Keratinocyte (primary cell): ENCODE results near the gene MIA2. TPM values are rescaled to one million over a fixed set of nuclear protein-coding genes. Genes with fewer than 3 reads are reported as not detected.

Experiments used
- DNase-seq: peaks from one replicate; pipeline ENCODE4 v3.0.0-alpha.2; 2011; ENCODE audit warnings: low read depth, missing footprints, low spot score
- FAIRE-seq: peaks from 2 replicates; lab custom pipeline; 2011; peaks lifted over from hg19 to GRCh38; lab: Jason Lieb, UNC
- H2AFZ ChIP-seq: 2 replicates; pipeline ENCODE4 v1.6.0; 2012; ENCODE audit warnings: low read length, control low read depth, inconsistent platforms; ENCODE audit not compliant: control insufficient read depth
- H3K27ac ChIP-seq: 2 replicates; pipeline ENCODE4 v1.5.1; 2011; ENCODE audit warnings: low read length; ENCODE audit not compliant: control insufficient read depth, insufficient read depth
- H3K27me3 ChIP-seq: 3 replicates; pipeline ENCODE4 v1.6.0; 2011; ENCODE audit warnings: low read length; ENCODE audit not compliant: control insufficient read depth, insufficient read depth; ENCODE audit errors: extremely low read depth
- H3K36me3 ChIP-seq, 2 experiments: 2 replicates in 1 of 2; 3 replicates in 1 of 2; pipeline ENCODE4 v1.5.1; 2011; ENCODE audit warnings: low read length in 2 of 2, mild to moderate bottlenecking in 1 of 2; ENCODE audit not compliant: control insufficient read depth in 2 of 2, insufficient read depth in 2 of 2; ENCODE audit errors: extremely low read depth in 1 of 2
- H3K4me1 ChIP-seq: 3 replicates; pipeline ENCODE4 v1.5.1; 2011; ENCODE audit warnings: low read length; ENCODE audit not compliant: control insufficient read depth, insufficient read depth; ENCODE audit errors: extremely low read depth
- H3K4me2 ChIP-seq: 3 replicates; pipeline ENCODE4 v1.6.0; 2011; ENCODE audit warnings: low read depth, low read length; ENCODE audit not compliant: control insufficient read depth, insufficient read depth; ENCODE audit errors: extremely low read depth
- H3K4me3 ChIP-seq, 3 experiments: fragments of 200-600 bp in 1 of 3; sonication (generic) in 1 of 3; 2 replicates in 2 of 3; 3 replicates in 1 of 3; pipeline ENCODE4 v1.5.1; 2011 to 2016; ENCODE audit warnings: low read length in 3 of 3, mild to moderate bottlenecking in 3 of 3, control low read depth in 2 of 3, inconsistent platforms in 1 of 3, low read depth in 1 of 3, mixed read lengths in 1 of 3, mixed run types in 1 of 3, moderate library complexity in 1 of 3; ENCODE audit not compliant: control insufficient read depth in 2 of 3, insufficient read depth in 2 of 3; ENCODE audit errors: extremely low read depth in 1 of 3
- H3K79me2 ChIP-seq: 2 replicates; pipeline ENCODE4 v1.6.0; 2012; ENCODE audit warnings: low read length; ENCODE audit not compliant: control insufficient read depth, insufficient read depth
- H3K9ac ChIP-seq: 3 replicates; pipeline ENCODE4 v1.6.0; 2011; ENCODE audit warnings: low read length; ENCODE audit not compliant: control insufficient read depth, insufficient read depth; ENCODE audit errors: extremely low read depth
- H3K9me1 ChIP-seq: 3 replicates; pipeline ENCODE4 v1.6.0; 2011; ENCODE audit warnings: low read length; ENCODE audit not compliant: control insufficient read depth, insufficient read depth; ENCODE audit errors: extremely low read depth
- H3K9me3 ChIP-seq: 2 replicates; pipeline ENCODE4 v1.5.1; 2012; ENCODE audit warnings: low read depth, low read length; ENCODE audit not compliant: control insufficient read depth
- H4K20me1 ChIP-seq: 3 replicates; pipeline ENCODE4 v1.6.0; 2011; ENCODE audit warnings: low read length; ENCODE audit not compliant: control insufficient read depth, insufficient read depth; ENCODE audit errors: extremely low read depth
- EZH2 ChIP-seq: IDR thresholded peaks from one replicate; pipeline ENCODE4 v1.6.1; 2012; ENCODE audit warnings: inconsistent platforms, mild to moderate bottlenecking, low read length, moderate library complexity
- dilution Hi-C: fragments of 300-500 bp; cut with MboI; formaldehyde crosslinking; loops from one replicate; pipeline ENCODE4 v1.7.0; 2020; ENCODE audit warnings: low sequenced_read_pairs; ENCODE audit not compliant: extremely low pct_ligation_motif_present
- polyA plus RNA-seq, 5 experiments: library from polyadenylated mRNA; depleted of rRNA in 3 of 5; stranded (reverse) in 3 of 5; stranded (forward) in 1 of 5; unstranded in 1 of 5; fragments of >200 nt; gene quantifications; 1 replicate in 1 of 5; 2 replicates in 3 of 5; 3 replicates in 1 of 5; pipeline versions ENCODE4 v1.2.1 to v1.2.3, GENCODE V29; 2011 to 2012; ENCODE audit warnings: missing spikeins in 2 of 5, low read depth in 1 of 5, low replicate concordance in 1 of 5
- TF ChIP-seq, protein P1 (sequence below), 3 experiments: IDR thresholded peaks in 1 of 3; conservative IDR thresholded peaks in 1 of 3; optimal IDR thresholded peaks in 1 of 3; 2 replicates in 2 of 3; 3 replicates in 1 of 3; pipeline versions ENCODE3 to v1.5.1; 2011; ENCODE audit warnings: low read length in 3 of 3, mild to moderate bottlenecking in 3 of 3, moderate library complexity in 2 of 3, control low read depth in 1 of 3, inconsistent platforms in 1 of 3; ENCODE audit not compliant: insufficient read depth in 2 of 3; ENCODE audit errors: extremely low read depth in 1 of 3

Gene MIA2
- polyA plus RNA-seq, 1 donor (not counting 4 experiments of a cell fraction or from before 2014, with no cell fraction given), result 21.9 TPM

DNA sequence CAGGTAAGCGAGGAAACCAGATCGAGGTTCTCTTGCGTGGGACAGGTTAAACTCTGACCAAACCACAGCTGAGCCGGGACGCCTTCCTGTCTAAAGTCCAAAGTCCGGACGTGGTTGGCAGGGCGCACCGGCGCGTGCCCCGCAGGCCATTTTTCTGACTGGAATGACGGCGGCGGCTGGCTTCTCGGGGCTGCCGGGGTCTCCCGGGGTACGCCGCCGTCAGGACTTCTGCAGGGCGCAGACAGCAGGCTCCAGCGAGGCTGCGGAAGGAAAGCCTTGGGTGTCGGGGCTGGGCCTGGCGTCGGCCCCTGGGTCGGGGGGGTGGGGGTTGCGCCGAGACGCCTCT lies 32.8 kb downstream of the MIA2 start:
- H2AFZ ChIP-seq, result peak overlapping the region; percentile 92
- H3K27me3 ChIP-seq, result no peaks in the 10 kb centered on the region
- H3K4me3 ChIP-seq, result peak overlapping the region; percentile 57 to 96 (median 94)
- peak overlapping the region; percentile 99 for H3K27ac ChIP-seq
- H3K79me2 ChIP-seq, result peaks cover 41% of the 10 kb centered on the region
- H3K36me3 ChIP-seq, result no peaks in the 10 kb centered on the region
- no peaks in the 10 kb centered on the region for H3K9me1 ChIP-seq
- H3K9ac ChIP-seq, result peak overlapping the region; percentile 99
- DNase-seq (no peak), FAIRE-seq (no peak)
- no peak for TF ChIP-seq EZH2
- TF ChIP-seq, protein P1, sequence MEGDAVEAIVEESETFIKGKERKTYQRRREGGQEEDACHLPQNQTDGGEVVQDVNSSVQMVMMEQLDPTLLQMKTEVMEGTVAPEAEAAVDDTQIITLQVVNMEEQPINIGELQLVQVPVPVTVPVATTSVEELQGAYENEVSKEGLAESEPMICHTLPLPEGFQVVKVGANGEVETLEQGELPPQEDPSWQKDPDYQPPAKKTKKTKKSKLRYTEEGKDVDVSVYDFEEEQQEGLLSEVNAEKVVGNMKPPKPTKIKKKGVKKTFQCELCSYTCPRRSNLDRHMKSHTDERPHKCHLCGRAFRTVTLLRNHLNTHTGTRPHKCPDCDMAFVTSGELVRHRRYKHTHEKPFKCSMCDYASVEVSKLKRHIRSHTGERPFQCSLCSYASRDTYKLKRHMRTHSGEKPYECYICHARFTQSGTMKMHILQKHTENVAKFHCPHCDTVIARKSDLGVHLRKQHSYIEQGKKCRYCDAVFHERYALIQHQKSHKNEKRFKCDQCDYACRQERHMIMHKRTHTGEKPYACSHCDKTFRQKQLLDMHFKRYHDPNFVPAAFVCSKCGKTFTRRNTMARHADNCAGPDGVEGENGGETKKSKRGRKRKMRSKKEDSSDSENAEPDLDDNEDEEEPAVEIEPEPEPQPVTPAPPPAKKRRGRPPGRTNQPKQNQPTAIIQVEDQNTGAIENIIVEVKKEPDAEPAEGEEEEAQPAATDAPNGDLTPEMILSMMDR (optimal IDR thresholded peaks at IDR 0.05 in 1 of 3, IDR thresholded peaks at IDR 0.05 in 1 of 3, conservative IDR thresholded peaks at IDR 0.05 in 1 of 3; ENCODE audit: extremely low read depth in 1 of 3, insufficient read depth in 2 of 3, low read length in 3 of 3), result no peak
- H3K4me1 ChIP-seq, result peaks cover 23% of the 10 kb centered on the region
- peaks cover 3% of the 10 kb centered on the region for H4K20me1 ChIP-seq
- no peaks in the 10 kb centered on the region for H3K9me3 ChIP-seq
- dilution Hi-C loops, result no loop called here
- H3K4me2 ChIP-seq, result peak overlapping the region; percentile 92

- Histone ChIP-seq H4K20me1 (peaks cover 3% of the 10 kb centered on the region), H3K4me1 (peaks cover 23% of the 10 kb centered on the region), H3K9me3 (no peaks in the 10 kb centered on the region), H3K27ac (peak overlapping the region; percentile 99), H3K27me3 (no peaks in the 10 kb centered on the region), H3K36me3 (no peaks in the 10 kb centered on the region), H3K9me1 (no peaks in the 10 kb centered on the region), H3K79me2 (peaks cover 46% of the 10 kb centered on the region), H3K4me2 (peak overlapping the region; percentile 92), H3K9ac (peak overlapping the region; percentile 99), H2AFZ (peak overlapping the region; percentile 92), H3K4me3 (peak overlapping the region; percentile 57 to 96 (median 94))
- dilution Hi-C loops, result no loop called here
- DNase-seq (no peak), FAIRE-seq (no peak)
- TF ChIP-seq, protein P1 (optimal IDR thresholded peaks at IDR 0.05 in 1 of 3, IDR thresholded peaks at IDR 0.05 in 1 of 3, conservative IDR thresholded peaks at IDR 0.05 in 1 of 3; ENCODE audit: extremely low read depth in 1 of 3, insufficient read depth in 2 of 3, low read length in 3 of 3), result no peak
- TF ChIP-seq EZH2, result no peak
Observed at GRCh38 chr14:39266871-39267607, 33.3 kb downstream of the MIA2 start.
